Astrocyte of the spinal cord (primary cell): Measurements from ENCODE around the gene ANKRD40.

Source experiments
- DNase-seq: peaks from one replicate; pipeline ENCODE4 v3.0.0; 2011; ENCODE audit warnings: low read depth, low spot score
- H3K4me3 ChIP-seq: 2 replicates; pipeline ENCODE4 v1.5.1; 2011; ENCODE audit warnings: low read depth, mild to moderate bottlenecking, low read length, moderate library complexity
- CTCF ChIP-seq: IDR thresholded peaks from 2 replicates; pipeline ENCODE4 v1.5.1; 2012; ENCODE audit warnings: low read depth, mild to moderate bottlenecking, low read length, inconsistent platforms
- in situ Hi-C: cut with HindIII; loops from 2 replicates; pipeline ENCODE4 v1.10.0; 2017; ENCODE audit warnings: low sequenced_read_pairs

ANKRD40 gene

DNA sequence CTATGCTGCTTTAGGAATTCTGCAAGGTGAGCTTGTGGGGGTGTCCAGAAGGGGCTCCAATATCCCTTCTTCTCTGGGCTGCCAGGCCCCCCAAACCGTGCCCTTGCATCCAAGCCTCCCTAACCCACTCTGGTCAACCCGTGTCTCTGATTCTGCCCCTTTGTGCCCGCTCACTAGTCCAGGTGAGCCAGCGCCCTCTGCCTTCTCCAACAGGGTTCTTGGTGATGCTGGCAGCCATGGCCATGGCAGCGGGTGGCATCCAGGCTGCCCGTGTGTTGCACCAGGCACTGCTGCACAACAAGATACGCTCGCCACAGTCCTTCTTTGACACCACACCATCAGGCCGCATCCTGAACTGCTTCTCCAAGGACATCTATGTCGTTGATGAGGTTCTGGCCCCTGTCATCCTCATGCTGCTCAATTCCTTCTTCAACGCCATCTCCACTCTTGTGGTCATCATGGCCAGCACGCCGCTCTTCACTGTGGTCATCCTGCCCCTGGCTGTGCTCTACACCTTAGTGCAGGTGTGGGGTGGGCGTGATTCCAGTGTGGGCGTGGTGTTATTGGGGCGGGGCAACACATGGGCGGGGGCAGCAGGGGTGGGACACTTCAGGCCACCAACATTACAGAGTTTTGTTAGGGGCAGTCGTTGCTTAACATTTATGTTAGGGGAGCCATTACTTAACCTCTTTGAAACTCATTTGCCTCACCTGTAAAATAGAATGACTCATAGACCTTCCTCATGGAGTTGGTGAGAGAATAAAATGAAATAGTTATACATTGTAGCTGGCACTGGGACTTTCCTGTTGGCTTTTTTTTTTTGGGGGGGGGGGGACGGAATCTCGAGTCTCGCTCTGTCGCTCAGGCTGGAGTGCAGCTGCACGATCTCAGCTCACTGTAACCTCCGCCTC is 31.4 kb downstream of the ANKRD40 start:
- TF ChIP-seq CTCF = no peak
- in situ Hi-C loops = no loop called here
- no peak overlapping the region for H3K4me3 ChIP-seq
- DNase-seq = no peak

DNA sequence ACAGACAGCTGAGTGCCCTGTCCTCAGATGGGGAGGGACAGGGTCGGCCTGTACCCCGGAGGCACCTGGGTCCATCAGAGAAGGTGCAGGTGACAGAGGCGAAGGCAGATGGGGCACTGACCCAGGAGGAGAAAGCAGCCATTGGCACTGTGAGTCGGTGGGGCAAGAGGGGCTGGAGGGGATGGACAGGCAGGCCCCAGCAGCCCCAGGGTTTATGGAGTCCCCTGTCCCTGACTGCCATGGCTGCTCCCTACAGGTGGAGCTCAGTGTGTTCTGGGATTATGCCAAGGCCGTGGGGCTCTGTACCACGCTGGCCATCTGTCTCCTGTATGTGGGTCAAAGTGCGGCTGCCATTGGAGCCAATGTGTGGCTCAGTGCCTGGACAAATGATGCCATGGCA is 32.1 kb downstream of the ANKRD40 start:
- H3K4me3 ChIP-seq = no peak overlapping the region
- TF ChIP-seq CTCF = no peak
- DNase-seq = no peak
- in situ Hi-C loops = no loop called here

GRCh38 chr17:50675190-50675589 is 32.5 kb downstream of the ANKRD40 start:
- H3K4me3 ChIP-seq = no peak overlapping the region
- no peak for DNase-seq
- no peak for TF ChIP-seq CTCF
- in situ Hi-C loops = no loop called here

- no peak for TF ChIP-seq CTCF
- no peak for DNase-seq
- in situ Hi-C loops = no loop called here
- no peak overlapping the region for H3K4me3 ChIP-seq
These were observed 34.7 kb downstream of the ANKRD40 start for GRCh38 chr17:50672831-50673551.

DNA sequence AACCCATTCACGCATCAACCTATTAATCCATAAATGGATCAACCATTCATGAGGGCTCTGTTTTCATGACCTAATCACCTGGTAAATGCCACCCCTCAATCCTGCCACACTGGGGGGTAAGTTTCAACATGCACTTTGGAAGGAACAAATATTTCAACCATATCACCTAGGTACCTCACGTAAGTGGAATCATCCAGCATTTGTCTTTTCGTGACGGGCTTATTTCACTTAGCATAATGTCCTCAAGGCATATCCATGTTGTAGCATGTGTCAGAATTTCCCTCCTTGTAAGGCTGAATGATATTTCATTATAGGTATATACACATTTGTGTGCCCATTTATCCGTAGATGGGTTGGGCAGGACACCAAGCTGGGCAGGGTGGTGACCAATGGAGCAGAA is 35.6 kb downstream of the ANKRD40 start:
- no peak for DNase-seq
- in situ Hi-C loops = no loop called here
- no peak for TF ChIP-seq CTCF
- no peak overlapping the region for H3K4me3 ChIP-seq

DNA sequence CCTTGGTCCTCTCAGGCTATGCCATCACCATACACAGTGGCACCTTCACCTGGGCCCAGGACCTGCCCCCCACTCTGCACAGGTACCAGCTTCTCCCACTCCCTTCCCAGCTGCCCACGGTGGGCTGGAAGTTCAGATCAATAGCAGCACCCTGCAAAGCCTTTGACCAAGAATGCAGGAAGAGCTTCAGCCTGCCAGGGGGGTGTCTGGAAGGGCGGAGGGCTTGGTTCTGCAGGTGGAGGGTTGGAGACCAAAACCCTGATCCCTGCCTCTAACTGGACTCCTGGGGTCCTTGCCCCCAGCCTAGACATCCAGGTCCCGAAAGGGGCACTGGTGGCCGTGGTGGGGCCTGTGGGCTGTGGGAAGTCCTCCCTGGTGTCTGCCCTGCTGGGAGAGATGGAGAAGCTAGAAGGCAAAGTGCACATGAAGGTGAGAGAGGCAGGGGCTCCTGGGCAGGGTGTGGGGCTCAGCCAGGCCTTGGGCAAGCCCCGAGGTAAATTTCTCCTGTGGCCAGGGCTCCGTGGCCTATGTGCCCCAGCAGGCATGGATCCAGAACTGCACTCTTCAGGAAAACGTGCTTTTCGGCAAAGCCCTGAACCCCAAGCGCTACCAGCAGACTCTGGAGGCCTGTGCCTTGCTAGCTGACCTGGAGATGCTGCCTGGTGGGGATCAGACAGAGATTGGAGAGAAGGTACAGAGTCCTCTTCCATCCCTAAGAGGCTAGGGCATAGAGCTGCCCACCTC is 38.7 kb downstream of the ANKRD40 start:
- in situ Hi-C loops = no loop called here
- TF ChIP-seq CTCF = no peak
- DNase-seq = no peak
- H3K4me3 ChIP-seq = no peak overlapping the region
